Left ventricle myocardium inferior (tissue), 1 donor: Measurements from ENCODE around the gene GAS2L1. TPM values are rescaled to one million over a fixed set of nuclear protein-coding genes. Genes with fewer than 3 reads are reported as not detected.

Experiments used
- DNase-seq: peaks from one replicate; pipeline ENCODE4 v3.0.0-alpha.2; 2020
- H3K27ac ChIP-seq: fragments of 200-600 bp; replicated peaks from 2 replicates; pipeline ENCODE4 v1.8.0; 2021
- H3K27me3 ChIP-seq: fragments of 200-600 bp; 2 replicates; pipeline ENCODE4 v1.8.0; 2021; ENCODE audit warnings: low read depth
- H3K36me3 ChIP-seq: fragments of 200-600 bp; 2 replicates; pipeline ENCODE4 v1.8.0; 2021
- H3K4me1 ChIP-seq: fragments of 200-600 bp; 2 replicates; pipeline ENCODE4 v1.8.0; 2021
- H3K4me3 ChIP-seq: fragments of 200-600 bp; 2 replicates; pipeline ENCODE4 v1.8.0; 2021; ENCODE audit warnings: mild to moderate bottlenecking, moderate library complexity
- H3K9me3 ChIP-seq: fragments of 200-600 bp; replicated peaks from 2 replicates; pipeline ENCODE4 v1.8.0; 2021
- CTCF ChIP-seq: fragments of 200-600 bp; IDR thresholded peaks from 2 replicates; pipeline ENCODE4 v1.8.0; 2021; ENCODE audit warnings: antibody characterized with exemption, mild to moderate bottlenecking, borderline replicate concordance
- intact Hi-C: fragments of 100-400 bp; cut with micrococcal nuclease; formaldehyde crosslinking; loops from one replicate; pipeline ENCODE4 v1.11.0; 2022
- total RNA-seq: library from RNA; stranded (reverse); fragmentation: NEBNext Ultra II Directional; extraction: Animal tissue kit (Norgen Biotek cat#: 25700); gene quantifications from one replicate; pipeline ENCODE4 v1.2.1, GENCODE V29; 2021
- donor health status: DM: no; HTN: yes; CAD: no; lungs with severe emphysema.

GAS2L1 gene
- total RNA-seq, 1 donor from 2014 or later = 22.4 TPM

- TF ChIP-seq CTCF = no peak
- H3K4me3 ChIP-seq = no peak overlapping the region
- no peak overlapping the region for H3K27ac ChIP-seq
- intact Hi-C loops = no loop called here
- peaks cover 45% of the 10 kb centered on the region for H3K36me3 ChIP-seq
- H3K4me1 ChIP-seq = peaks cover 11% of the 10 kb centered on the region
- H3K9me3 ChIP-seq = no peaks in the 10 kb centered on the region
- H3K27me3 ChIP-seq = no peaks in the 10 kb centered on the region
- no peak for DNase-seq
These were observed 20.8 kb downstream of the GAS2L1 start for GRCh38 chr22:29327089-29327764.

GRCh38 chr22:29328055-29328454 is 21.6 kb downstream of the GAS2L1 start:
- no peaks in the 10 kb centered on the region for H3K9me3 ChIP-seq
- intact Hi-C loops = no loop called here
- no peak for DNase-seq
- H3K36me3 ChIP-seq = peaks cover 49% of the 10 kb centered on the region
- no peaks in the 10 kb centered on the region for H3K27me3 ChIP-seq
- H3K4me1 ChIP-seq = peaks cover 11% of the 10 kb centered on the region
- H3K27ac ChIP-seq = no peak overlapping the region
- no peak overlapping the region for H3K4me3 ChIP-seq
- TF ChIP-seq CTCF = no peak

GRCh38 chr22:29328566-29329500 is 22.4 kb downstream of the GAS2L1 start:
- no peaks in the 10 kb centered on the region for H3K27me3 ChIP-seq
- H3K4me3 ChIP-seq = no peak overlapping the region
- no peaks in the 10 kb centered on the region for H3K9me3 ChIP-seq
- no peak for TF ChIP-seq CTCF
- intact Hi-C loops = no loop called here
- H3K36me3 ChIP-seq = peaks cover 57% of the 10 kb centered on the region
- no peak for DNase-seq
- peaks cover 11% of the 10 kb centered on the region for H3K4me1 ChIP-seq
- no peak overlapping the region for H3K27ac ChIP-seq

GRCh38 chr22:29329581-29329980 is 23.1 kb downstream of the GAS2L1 start:
- no peak for DNase-seq
- no peaks in the 10 kb centered on the region for H3K9me3 ChIP-seq
- H3K4me1 ChIP-seq = peaks cover 11% of the 10 kb centered on the region
- TF ChIP-seq CTCF = no peak
- peaks cover 64% of the 10 kb centered on the region for H3K36me3 ChIP-seq
- intact Hi-C loops = no loop called here
- no peaks in the 10 kb centered on the region for H3K27me3 ChIP-seq
- H3K4me3 ChIP-seq = no peak overlapping the region
- H3K27ac ChIP-seq = no peak overlapping the region

- Histone ChIP-seq H3K27me3 (no peaks in the 10 kb centered on the region), H3K4me1 (peaks cover 11% of the 10 kb centered on the region), H3K4me3 (no peak overlapping the region), H3K36me3 (peaks cover 71% of the 10 kb centered on the region), H3K27ac (no peak overlapping the region), H3K9me3 (no peaks in the 10 kb centered on the region)
- intact Hi-C loops = no loop called here
- TF ChIP-seq CTCF = no peak
- DNase-seq = no peak
These were observed 23.8 kb downstream of the GAS2L1 start for GRCh38 chr22:29330291-29330690.
